Testis (tissue), 2 donors: ENCODE measurements around the gene FILIP1.

ENCODE experiments used
- POLR2A ChIP-seq: fragments of 450-650 bp; IDR thresholded peaks from one replicate; pipeline ENCODE4 v1.6.1; 2017; ENCODE audit warnings: antibody characterized with exemption, mild to moderate bottlenecking, moderate library complexity
- TF ChIP-seq, protein P1 (sequence below), 3 experiments: fragments of 450-650 bp in 2 of 3; fragments of 200-600 bp in 1 of 3; sonication (generic) in 1 of 3; IDR thresholded peaks; one replicate each; pipeline ENCODE4 v1.5.1; 2016 to 2019; ENCODE audit warnings: antibody characterized with exemption in 3 of 3, mild to moderate bottlenecking in 2 of 3, moderate library complexity in 1 of 3

GRCh38 chr6:75268988-75269354 is 224.6 kb downstream of the FILIP1 start:
- TF ChIP-seq, protein P1, sequence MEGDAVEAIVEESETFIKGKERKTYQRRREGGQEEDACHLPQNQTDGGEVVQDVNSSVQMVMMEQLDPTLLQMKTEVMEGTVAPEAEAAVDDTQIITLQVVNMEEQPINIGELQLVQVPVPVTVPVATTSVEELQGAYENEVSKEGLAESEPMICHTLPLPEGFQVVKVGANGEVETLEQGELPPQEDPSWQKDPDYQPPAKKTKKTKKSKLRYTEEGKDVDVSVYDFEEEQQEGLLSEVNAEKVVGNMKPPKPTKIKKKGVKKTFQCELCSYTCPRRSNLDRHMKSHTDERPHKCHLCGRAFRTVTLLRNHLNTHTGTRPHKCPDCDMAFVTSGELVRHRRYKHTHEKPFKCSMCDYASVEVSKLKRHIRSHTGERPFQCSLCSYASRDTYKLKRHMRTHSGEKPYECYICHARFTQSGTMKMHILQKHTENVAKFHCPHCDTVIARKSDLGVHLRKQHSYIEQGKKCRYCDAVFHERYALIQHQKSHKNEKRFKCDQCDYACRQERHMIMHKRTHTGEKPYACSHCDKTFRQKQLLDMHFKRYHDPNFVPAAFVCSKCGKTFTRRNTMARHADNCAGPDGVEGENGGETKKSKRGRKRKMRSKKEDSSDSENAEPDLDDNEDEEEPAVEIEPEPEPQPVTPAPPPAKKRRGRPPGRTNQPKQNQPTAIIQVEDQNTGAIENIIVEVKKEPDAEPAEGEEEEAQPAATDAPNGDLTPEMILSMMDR (IDR thresholded peaks at IDR 0.05), result no peak
- TF ChIP-seq POLR2A, result no peak
